Posterior cingulate gyrus (tissue), 11 donors: ENCODE measurements around the gene HS1BP3.

Source experiments
- DNase-seq, 10 donors: peaks; one replicate each; pipeline versions ENCODE4 v3.0.0 to v3.0.0-alpha.2; 2020 to 2021; ENCODE audit warnings: mixed read lengths in 3 of 10
- intact Hi-C: fragments of 100-400 bp; cut with DNase I; formaldehyde crosslinking; loops from one replicate; pipeline ENCODE4 v1.15.1; 2023

Gene HS1BP3, protein sequence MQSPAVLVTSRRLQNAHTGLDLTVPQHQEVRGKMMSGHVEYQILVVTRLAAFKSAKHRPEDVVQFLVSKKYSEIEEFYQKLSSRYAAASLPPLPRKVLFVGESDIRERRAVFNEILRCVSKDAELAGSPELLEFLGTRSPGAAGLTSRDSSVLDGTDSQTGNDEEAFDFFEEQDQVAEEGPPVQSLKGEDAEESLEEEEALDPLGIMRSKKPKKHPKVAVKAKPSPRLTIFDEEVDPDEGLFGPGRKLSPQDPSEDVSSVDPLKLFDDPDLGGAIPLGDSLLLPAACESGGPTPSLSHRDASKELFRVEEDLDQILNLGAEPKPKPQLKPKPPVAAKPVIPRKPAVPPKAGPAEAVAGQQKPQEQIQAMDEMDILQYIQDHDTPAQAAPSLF

DNA sequence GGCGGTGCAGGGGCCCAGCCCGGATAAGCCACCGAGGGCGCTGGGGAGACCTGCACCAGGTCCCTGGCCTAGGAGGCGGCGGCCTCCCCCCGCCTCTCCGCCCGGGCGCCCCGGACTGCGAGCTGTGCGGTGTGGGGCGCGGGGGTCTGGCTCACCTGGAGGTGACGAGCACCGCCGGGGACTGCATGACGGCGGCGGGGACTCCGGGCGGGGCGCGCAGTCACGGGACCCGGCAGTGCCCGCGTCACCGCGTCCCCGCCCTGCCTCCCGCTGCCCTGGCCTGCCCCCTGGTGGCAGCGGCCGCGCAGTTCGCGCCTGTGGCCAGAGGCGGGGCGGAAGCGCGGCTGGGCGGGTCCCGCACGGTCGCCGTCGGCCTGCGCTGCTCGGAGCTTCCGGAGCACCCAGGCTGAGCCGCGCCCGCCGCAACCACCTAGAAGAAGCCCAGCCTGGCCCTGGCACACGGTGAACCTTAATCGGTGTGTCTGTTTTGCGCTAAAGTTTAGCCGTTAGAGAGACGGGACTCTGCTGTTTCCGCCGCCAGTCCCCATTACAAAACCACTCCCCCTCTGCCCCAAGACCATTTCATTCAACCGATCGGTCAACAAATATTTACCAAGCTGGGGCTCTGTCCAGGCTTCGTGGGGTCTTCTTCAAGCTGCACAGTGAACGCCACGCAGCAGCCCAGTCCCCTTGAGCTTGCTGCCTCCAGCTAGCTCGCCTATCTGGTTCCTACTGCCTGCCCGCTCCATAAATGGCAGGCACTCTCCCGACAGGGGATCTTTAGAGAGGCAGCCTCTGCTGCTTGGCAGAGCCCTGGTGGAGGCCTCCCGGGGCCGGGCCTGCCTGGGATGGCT lies at the start of gene HS1BP3:
TSS of gene HS1BP3 (minus strand) at position 222 of the 854 bp plus-strand sequence. CDS start at position 187, 35 bp downstream.
- peak; percentile 71 to 98 (median 82) for DNase-seq
- intact Hi-C loops = no loop called here

DNA sequence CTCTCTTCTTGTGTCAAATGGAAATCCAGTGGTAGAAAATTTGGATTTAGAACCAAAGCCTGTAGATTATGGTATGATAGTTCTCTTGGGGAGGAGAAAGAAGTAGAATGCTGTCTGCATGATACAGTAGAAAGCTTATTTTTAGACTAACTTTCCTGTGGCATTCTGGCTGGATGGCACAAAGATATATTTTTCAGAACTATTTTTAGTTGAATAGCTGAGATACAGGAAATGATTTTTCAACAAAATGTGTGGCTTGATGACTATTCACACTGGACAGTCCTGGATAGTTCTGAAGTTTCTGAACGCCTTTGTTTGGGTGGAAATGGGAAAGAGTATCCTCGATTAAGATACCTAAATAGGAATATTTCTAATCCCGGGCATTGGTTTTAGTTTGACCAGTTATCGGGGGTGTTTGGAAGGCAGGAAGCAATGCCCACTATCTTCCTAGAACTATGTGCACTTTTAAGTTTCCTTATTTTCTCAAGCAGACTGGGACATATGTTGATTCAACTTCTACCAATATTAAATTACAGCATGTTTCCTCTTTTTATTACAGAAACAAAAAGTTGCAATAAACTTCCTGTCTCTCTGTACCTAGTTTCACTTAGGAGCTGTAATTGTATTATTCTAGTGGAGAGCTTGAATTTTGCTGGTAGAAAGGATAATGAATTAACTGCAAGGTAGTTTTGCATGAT lies 48.2 kb upstream of the HS1BP3 start:
- intact Hi-C loops = no loop called here

DNA sequence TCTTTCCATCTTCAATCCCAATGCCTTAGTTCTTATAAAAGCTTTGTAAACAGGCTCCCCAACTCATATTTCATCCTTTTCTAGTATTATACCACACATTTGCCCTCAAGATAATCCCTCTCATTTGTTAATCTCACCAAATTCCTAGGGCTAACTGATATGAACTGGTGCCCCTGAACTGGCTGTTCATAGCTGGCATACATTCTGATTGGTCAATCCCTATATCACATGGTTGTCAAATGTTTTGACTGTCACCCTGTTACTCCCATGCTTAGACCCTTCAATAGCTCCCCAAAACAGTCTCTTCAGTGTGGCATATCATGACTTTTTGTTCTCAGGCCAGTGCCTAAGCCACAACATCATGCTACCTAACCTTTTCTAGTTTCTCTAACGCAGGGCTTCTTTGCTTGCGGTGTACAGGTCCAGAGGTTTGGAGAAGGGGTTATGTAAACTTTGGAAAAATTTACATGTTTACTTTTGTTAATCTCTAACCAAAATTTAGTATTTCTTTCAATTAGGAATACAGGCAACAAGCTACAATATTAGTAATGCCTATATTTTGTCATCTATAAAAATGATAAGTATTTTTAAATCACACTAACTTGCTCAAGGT lies 46.5 kb upstream of the HS1BP3 start:
- intact Hi-C loops = no loop called here
- DNase-seq = no peak

More for the DNA sequence above, 48.2 kb upstream of the HS1BP3 start:
- no peak for DNase-seq

DNA sequence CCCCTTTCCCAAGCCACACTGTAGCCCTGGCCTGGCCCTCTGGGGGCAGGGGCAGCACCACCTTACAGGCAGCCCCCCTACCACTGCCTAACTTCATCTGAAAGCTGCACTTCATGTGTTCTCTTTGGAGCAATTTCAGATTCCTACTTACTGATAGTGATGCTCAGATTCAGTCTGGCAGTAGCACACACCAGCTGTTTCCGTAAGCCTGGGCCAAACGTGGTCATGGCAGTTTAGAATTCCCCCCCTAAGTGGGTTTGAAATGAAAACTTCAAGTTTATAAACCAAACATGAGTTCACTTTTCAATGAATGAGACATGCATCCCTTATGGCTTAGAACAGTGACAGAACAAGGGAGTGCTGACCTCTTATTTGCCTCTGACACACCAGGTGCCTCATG lies 45.5 kb upstream of the HS1BP3 start:
- intact Hi-C loops = no loop called here
- no peak for DNase-seq

DNA sequence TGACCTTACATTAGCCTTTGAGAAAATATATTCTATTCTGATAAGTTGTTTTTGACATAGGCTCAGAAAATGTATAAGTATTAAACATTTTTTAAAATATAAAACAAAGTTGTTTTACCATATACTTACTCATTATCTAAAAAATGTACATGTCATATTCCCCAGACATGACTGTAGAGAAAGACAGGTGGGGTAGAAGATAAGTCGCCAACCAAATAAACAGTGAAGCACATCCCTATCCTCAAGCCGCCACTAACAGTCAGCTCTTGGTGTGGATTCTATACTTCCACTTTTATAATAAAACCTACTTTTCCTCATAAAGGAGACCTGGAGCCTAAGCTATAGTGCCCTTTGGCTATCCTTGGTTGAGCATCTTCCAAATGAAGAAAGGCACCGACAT lies 42.4 kb upstream of the HS1BP3 start:
- DNase-seq = no peak
- intact Hi-C loops = no loop called here

DNA sequence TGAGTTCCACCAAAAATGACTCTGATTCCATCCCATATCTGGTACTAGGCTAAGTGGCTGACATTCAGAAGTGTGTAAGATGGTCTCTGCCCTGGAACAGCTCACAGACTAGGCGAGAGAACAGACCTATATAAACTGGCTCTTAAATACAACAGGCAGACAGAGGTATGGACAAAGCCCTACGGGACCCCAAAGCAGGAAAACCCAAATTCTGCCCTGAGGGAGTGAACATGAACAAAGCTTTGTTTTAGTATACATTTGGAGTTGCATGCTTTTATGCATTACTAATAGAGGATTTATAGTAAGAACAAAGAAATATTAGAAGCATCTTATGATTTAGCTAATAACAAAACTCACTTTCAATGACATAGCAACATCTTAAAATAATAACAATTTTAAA lies 41.2 kb upstream of the HS1BP3 start:
- no peak for DNase-seq
- intact Hi-C loops = no loop called here

DNA sequence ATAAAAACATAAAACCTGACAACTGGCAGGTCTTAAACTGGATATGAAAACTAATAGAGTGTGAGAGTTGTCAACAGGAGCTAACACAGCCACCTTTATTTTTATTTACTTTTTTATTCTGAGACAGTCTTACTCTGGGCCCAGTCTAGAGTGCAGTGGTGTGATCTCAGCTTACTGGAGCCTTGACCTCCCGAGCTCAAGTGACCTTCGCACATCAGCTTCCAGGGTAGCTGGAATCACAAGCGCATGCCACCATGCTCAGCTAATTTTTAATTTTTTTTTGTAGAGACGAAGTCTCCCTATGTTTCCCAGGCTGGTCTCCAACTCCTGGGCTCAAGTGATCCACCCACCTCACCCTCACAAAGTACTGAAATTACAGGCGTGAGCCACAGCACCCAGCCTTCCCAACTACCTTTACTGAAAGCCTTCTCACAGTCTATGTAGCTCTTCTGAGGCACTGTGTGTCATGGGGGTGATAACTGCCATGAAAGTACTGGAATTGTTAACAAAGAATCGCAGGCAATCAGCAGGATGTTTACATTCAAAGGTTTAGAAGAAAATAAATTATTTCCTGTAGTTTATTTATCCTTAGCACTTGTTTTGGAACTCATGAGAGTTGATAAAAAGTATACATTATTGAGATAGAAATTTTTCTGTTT lies 40.3 kb upstream of the HS1BP3 start:
- no peak for DNase-seq
- intact Hi-C loops = no loop called here

DNA sequence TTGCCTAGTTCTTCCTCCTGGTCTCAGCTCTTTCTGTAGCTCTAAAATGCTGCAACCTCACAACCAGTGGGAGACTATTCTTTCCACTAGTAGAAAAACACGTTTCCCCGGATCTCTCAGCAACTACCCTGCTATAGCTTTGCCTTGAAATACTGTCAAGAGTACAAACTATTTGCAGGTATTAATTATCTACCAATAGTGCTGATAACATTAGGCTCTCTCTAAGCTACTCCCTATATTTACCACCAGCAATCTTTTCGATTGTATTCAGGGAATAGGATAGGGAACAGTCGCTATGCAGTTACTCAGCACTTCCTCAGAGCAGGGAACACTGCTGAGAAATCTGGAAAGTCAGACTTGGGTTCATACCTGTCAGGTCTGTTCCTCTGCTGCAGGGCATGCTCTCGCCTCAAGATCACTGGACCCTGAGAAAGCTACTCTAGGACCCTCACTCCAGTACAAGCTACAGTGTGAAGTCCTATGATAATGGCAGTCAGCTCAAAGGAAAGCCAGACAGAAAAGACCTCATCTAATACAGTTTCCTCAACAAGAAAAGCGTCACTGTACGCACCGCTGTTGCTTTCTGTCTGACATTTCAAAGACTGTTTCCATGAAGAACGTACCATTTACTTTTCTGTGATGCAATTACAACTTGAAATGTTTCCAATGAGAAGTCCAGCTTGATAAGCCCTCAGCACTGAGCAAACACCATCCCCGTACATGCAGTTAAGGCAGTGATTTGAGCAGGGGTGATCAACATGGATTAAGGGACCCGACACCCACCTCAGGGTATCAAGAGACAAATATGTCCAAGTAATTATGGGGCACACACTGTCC lies 38.7 kb upstream of the HS1BP3 start:
- intact Hi-C loops = no loop called here
- DNase-seq = no peak

DNA sequence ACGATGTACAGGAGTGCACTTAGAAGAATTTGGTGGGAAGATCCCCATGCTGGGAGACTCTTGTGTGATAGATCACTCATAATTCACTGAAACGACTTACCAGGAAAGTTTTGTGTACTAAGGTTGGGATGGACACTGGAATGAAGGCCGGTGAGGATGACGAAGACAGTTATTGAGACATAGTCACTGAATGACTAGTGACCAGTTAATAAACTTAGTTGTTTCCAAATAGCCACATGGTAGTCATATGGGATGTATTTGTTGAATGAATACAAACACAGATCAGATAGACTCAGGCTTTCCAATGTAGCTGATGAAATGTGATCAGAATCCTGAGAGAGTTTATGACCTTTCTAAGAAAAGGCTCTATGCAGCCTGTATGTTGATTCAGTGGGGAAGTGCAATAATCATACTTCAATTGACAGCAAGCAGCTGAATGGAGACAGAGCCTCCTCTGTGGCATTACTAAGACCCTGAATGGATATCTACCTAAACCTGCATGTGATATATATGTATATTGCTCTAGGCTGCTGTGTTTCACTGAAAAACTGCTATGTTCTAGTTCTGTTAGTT lies 36.4 kb upstream of the HS1BP3 start:
- DNase-seq = no peak
- intact Hi-C loops = no loop called here

DNA sequence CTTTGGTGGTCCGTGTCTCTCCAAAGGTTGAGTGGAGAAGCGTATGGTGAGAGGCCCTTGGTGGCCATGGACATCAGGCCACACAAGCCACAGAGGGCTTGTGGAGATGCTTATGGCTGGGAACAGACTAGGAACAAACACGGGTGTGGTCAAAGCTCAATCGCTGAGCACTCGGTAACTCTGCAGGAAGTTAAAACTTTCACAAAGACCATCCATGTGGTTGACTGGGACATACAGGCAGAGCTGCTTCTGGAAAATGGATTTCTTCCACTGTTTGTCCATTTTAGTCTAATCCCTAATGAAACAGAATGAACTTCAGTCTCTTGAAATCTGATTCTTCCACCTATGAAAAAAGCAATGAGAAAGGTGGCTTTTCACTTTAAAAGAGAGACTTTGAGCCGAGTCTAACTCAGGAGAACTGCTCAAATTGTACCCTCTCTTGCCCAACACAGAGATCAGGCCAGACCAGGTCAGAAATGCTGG lies 33.7 kb upstream of the HS1BP3 start:
- intact Hi-C loops = loop anchor here (5.0 kb wide), 1 partner anchor 278 kb away; no protein-coding TSS in a partner anchor
- no peak for DNase-seq

DNA sequence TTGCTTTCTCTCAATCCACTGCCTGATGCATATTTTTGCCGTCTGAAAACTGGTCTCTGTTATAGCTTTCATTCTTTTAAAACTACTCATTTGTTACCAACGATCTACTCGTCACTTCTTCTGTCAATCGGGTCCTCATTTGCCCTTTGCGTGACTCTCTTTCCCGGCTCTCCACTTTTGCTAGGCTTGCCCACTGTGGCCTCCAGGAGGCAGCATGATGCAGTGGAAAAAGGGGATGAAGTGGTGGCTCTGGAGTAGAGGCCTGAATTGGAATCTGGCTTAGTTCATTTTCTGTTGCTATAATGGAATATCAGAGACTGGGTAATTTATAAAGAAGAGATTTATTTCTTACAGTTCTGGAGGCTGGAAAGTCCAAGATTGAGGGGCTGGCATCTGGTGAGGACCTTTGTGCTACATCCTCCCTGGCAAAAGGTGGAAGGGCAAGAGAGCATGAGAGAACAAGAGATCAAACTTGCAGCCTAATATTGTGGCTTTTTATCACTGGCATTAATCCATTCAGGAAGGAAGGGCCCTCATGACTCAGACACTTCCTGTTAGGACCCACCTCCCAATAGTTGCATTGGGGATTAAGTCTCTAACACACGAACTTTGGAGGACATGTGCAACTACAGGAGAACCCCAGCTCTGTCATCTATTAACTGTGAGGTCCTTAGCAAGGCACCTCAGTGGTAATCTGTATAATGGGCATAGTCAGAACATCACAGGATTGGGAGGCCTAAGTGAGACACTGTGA lies 31.4 kb upstream of the HS1BP3 start:
- intact Hi-C loops = loop anchor here (5.0 kb wide), 1 partner anchor 280 kb away; no protein-coding TSS in a partner anchor
- no peak for DNase-seq

DNA sequence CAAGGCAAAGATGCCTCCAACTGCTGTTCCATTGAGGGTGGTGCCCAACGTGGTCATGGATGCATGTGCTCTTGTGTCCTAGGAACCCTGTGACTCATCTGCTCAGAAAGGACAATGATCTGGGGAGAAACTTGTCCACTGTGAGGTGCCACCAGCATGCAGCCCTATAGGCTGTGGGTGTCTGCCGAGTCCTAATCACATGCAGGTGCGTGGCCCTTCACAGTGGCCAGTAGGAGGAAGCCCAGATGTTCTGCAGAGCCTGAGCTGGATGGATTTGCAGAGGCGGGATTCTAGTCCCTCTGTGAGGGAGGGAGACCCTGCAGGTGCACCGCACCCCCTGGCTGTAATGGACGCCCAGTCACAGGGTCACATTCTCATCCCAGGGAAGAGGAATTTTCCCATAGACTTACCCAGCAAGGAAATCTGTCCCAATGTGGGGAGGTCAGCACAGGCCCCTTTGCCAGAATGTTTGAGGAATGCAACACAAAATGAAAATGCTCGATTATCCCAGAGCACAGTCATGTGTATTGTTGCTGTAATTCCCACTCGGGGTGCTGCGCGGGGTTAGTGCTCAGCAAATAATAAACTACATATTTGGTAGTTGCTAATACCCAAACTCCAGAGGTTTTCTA lies 30.0 kb upstream of the HS1BP3 start:
- DNase-seq = peak in 1 of 10 donors; percentile 69
- intact Hi-C loops = loop anchor here (5.0 kb wide), 1 partner anchor 281 kb away; no protein-coding TSS in a partner anchor

DNA sequence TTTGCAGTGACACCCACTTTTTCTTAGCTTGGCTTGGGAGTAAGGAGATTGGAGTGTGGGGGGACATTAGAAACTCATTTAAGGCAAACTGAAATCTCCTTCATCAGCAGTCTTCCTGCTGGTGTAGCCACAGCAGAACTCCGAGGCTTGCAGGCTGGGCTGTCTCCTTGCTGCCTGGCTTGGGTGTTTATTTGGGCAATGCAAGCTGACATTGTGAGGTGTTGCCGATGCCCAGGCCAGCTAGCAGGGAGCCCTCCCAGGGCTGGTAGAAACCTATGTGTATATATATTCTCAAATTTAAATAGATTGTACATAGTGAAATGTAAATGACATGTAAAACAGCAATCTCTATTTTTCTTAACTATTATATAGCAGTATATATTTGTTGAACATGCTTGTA lies 27.9 kb upstream of the HS1BP3 start:
- intact Hi-C loops = no loop called here
- DNase-seq = no peak

DNA sequence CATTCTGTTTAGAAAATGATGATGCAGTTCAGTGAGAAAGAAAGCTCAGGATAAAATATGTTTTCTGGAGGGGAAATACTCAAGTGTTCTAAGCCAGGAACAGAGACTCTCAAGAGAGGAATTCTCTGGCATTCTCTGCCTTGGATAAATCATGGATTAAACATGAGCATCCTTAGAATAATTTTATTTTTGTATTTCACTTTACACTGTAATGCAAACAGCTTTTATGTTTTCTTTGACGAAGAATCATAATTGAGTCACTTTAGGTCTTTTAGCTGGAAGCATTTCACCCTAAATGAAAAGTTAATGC lies 27.1 kb upstream of the HS1BP3 start:
- no peak for DNase-seq
- intact Hi-C loops = no loop called here

DNA sequence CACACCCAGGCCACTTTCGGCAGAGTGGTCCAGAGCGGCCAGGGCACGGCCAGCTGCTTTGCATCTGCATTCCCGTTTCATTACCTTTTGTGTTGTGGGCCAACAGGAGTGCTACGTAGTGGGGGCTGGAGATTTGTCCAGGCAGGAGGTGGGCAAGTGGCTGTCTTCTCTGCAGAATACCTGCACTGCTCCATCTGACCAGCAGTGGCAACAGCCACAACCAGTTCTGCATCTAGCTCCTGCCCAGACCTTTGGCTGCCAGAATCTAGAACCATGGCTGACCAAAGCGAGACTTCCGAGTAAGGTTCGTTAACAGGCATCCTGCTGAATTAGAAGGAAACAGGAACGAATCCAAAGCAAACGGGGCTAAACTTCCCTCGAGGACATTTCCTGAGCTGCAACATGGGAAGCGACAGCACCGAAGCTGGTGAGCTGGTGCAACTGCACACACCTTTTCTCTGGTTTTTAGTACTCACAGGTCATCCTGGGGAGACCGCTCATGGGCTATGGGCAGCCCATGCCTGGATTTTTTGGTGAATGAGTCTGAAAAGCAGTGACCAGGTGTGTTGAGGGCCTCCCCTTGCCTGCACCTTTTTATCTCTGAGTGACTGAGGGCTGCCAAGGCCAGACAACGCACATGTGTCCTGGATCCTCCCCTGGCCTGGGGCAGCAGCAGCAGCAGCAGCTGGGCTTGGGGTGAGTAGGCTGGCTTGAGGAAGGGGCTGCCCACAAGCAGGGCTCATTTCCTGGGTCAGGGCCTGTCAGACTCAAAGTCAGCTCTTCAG lies 26.6 kb upstream of the HS1BP3 start:
- DNase-seq = peak in 1 of 10 donors; percentile 50
- intact Hi-C loops = no loop called here

DNA sequence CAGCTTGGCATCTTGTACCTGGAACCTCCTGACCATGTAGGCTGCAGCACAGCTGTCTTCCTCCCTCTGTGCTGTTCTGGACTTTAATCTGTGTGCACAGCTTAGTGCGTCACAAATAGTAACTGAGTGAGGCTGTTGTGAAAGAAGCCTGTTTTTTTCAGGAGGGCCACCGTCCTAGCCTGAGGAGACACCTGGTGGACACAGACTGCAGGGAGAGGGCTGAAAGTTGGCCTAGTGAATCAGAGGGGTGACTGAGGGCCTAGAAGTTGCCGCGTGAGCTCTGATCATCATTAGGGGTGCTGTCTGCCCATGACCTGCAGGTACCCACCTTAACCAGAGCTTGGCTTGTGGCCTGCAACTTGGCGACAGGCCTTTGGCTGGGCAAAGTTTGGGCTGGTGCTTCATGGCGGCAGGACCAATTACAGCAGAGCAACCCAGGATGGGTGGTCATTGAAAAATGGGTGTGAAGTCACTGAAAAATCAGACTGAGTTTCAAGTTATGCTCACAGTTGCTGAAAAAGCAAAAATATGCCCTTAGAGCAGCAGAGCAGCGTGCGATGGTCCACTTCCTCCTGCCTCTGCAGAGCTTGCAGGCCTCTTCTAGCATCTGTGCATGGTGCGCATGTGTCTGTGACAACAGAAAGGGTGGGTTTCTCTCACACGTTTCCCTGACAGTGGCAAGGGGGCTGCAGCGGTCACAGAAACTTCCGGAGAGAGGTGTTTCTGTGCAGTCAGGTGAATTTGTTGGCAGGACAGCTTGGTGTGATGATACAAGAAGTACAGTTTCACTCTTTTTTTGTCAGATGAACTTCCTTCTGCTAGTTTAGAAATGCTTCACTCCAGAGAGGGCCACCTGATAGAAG lies 25.7 kb upstream of the HS1BP3 start:
- intact Hi-C loops = no loop called here

More for the DNA sequence above, 25.7 kb upstream of the HS1BP3 start:
- no peak for DNase-seq
